Pericardium fibroblast (primary cell): Measurements from ENCODE around the gene CHST14. TPM values are rescaled to one million over a fixed set of nuclear protein-coding genes. Genes with fewer than 3 reads are reported as not detected.

Experiments used
- total RNA-seq: library from RNA; depleted of rRNA; stranded (reverse); fragments of >200 nt; gene quantifications from 2 replicates; pipeline ENCODE4 v1.2.3, GENCODE V29; 2015

CHST14 gene, protein sequence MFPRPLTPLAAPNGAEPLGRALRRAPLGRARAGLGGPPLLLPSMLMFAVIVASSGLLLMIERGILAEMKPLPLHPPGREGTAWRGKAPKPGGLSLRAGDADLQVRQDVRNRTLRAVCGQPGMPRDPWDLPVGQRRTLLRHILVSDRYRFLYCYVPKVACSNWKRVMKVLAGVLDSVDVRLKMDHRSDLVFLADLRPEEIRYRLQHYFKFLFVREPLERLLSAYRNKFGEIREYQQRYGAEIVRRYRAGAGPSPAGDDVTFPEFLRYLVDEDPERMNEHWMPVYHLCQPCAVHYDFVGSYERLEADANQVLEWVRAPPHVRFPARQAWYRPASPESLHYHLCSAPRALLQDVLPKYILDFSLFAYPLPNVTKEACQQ
- 20.5 and 29.2 TPM in 2 replicates for total RNA-seq

GRCh38 chr15:40470423-40471104, at the start of gene CHST14:
Gene CHST14, plus strand, starts transcription at chr15:40470984. Its CDS starts 230 bp downstream, at chr15:40471214.

GRCh38 chr15:40440743-40441564, 29.8 kb upstream of the CHST14 start, which contains the start of gene BAHD1:
Gene BAHD1, plus strand, starts transcription at chr15:40440953. Its CDS starts 17,512 bp downstream, at chr15:40458465.

Other genes with a start within 250 kb of the CHST14 start
- 0.12 TPM in 1 of 2 replicates, not detected in the other for gene PAK6, start 231.9 kb upstream of the CHST14 start, total RNA-seq
- not detected in 2 replicates for gene ANKRD63, start 187.9 kb upstream of the CHST14 start, total RNA-seq
- 0.09 and 0.23 TPM in 2 replicates for gene PLCB2, start 163.0 kb upstream of the CHST14 start, total RNA-seq
- 8.6 and 30.1 TPM in 2 replicates for gene INAFM2, start 147.3 kb upstream of the CHST14 start, total RNA-seq
- gene CCDC9B, start 130.0 kb upstream of the CHST14 start, total RNA-seq, result 0.09 and 1.6 TPM in 2 replicates
- gene PHGR1, start 120.0 kb upstream of the CHST14 start, total RNA-seq, result not detected in 2 replicates
- 0.09 and 0.23 TPM in 2 replicates for gene DISP2, start 112.8 kb upstream of the CHST14 start, total RNA-seq
- gene KNSTRN, start 88.3 kb upstream of the CHST14 start, total RNA-seq, result 11.6 and 15.2 TPM in 2 replicates
- gene IVD, start 65.2 kb upstream of the CHST14 start, total RNA-seq, result 32.2 and 36.8 TPM in 2 replicates
- gene BAHD1, start 30.0 kb upstream of the CHST14 start, total RNA-seq, result 10.7 and 13.9 TPM in 2 replicates
- gene CCDC32, start 94.1 kb downstream of the CHST14 start, total RNA-seq, result 15.7 and 17.2 TPM in 2 replicates
- gene RPUSD2, start 98.3 kb downstream of the CHST14 start, total RNA-seq, result 6.1 and 8.5 TPM in 2 replicates
- 1.5 and 2.3 TPM in 2 replicates for gene KNL1, start 123.3 kb downstream of the CHST14 start, total RNA-seq
- gene RAD51, start 224.2 kb downstream of the CHST14 start, total RNA-seq, result 1.2 and 5.6 TPM in 2 replicates